Measurements from ENCODE around the gene AFF1.

DNA sequence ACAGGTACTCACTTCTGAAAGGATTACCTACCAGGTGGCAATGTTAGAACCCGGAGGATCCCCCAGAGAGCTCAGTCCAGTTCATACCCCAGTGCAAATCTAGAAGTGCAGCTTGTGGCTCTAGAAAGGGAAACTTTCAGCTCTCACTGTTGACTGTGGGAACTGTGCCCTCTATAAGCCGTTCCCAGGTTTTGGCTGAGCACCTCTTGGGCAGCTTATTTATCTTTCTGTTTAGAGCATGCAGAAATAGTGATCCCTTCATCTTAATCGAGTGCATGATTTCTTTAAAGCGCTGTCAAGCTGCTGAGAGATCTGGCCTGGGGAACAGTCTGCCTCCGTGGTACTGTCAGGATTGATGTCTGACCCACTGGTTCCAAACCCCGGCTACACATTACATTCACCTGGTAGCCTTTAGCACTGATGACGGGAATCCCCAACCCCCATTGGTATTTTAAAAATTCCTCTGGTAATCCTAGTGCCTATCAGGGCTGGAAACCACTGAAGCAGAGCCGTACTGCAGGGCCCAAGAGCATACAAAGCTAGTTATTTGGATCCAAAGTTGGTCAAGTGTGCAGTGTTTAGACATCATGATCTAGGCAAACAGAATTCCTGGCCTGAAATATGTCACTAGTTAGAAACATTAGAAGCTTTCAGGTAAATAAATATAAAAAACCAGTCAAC lies 182.4 kb downstream of the AFF1 start:
- TF ChIP-seq, protein P1, sequence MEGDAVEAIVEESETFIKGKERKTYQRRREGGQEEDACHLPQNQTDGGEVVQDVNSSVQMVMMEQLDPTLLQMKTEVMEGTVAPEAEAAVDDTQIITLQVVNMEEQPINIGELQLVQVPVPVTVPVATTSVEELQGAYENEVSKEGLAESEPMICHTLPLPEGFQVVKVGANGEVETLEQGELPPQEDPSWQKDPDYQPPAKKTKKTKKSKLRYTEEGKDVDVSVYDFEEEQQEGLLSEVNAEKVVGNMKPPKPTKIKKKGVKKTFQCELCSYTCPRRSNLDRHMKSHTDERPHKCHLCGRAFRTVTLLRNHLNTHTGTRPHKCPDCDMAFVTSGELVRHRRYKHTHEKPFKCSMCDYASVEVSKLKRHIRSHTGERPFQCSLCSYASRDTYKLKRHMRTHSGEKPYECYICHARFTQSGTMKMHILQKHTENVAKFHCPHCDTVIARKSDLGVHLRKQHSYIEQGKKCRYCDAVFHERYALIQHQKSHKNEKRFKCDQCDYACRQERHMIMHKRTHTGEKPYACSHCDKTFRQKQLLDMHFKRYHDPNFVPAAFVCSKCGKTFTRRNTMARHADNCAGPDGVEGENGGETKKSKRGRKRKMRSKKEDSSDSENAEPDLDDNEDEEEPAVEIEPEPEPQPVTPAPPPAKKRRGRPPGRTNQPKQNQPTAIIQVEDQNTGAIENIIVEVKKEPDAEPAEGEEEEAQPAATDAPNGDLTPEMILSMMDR (IDR thresholded peaks at IDR 0.05) = no peak
- no peak for TF ChIP-seq POLR2A (IDR thresholded peaks at IDR 0.05)
